ENCODE results near the gene FBXW7.

FBXW7 gene

DNA sequence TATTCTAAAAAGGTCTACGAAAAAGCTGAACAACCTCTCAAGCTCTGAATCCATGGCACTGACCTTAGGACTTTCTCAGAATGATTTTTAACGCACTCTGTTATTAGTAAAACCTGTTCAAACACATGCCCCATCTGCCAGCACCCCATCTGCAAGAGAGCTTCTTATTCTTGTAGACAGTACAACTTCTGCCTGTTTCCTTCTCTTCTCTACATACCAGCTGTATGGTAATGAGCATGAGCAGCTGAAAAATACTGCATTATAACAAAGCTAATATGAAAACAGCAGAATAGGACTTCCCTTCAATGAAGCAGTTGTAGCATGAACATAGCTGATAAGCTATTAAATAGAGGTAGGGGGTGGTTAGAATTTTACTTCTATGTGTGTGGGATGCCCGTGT is 167.9 kb downstream of the FBXW7 start:
- TF ChIP-seq ZFP3 (CRISPR knock-in tag; IDR thresholded peaks at IDR 0.05) (no peak), ARNTL (CRISPR knock-in tag; IDR thresholded peaks at IDR 0.05; ENCODE audit: borderline replicate concordance, low read depth) (no peak), CSDC2 (CRISPR knock-in tag; IDR thresholded peaks at IDR 0.05) (no peak), CSRNP3 (CRISPR knock-in tag; IDR thresholded peaks at IDR 0.05) (no peak), ZNF70 (CRISPR knock-in tag; IDR thresholded peaks at IDR 0.05) (no peak)
- TF ChIP-seq, protein P1, sequence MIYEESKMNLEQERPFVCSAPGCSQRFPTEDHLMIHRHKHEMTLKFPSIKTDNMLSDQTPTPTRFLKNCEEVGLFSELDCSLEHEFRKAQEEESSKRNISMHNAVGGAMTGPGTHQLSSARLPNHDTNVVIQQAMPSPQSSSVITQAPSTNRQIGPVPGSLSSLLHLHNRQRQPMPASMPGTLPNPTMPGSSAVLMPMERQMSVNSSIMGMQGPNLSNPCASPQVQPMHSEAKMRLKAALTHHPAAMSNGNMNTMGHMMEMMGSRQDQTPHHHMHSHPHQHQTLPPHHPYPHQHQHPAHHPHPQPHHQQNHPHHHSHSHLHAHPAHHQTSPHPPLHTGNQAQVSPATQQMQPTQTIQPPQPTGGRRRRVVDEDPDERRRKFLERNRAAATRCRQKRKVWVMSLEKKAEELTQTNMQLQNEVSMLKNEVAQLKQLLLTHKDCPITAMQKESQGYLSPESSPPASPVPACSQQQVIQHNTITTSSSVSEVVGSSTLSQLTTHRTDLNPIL (CRISPR knock-in tag; IDR thresholded peaks at IDR 0.05; ENCODE audit: low read depth) = no peak
- ATAC-seq = no peak

- no peak for ATAC-seq
- TF ChIP-seq BACH2 (CRISPR knock-in tag; IDR thresholded peaks at IDR 0.05; ENCODE audit: borderline replicate concordance) (no peak), TCF4 (CRISPR knock-in tag; IDR thresholded peaks at IDR 0.05; ENCODE audit: borderline replicate concordance) (no peak), CSRNP3 (CRISPR knock-in tag; IDR thresholded peaks at IDR 0.05) (no peak), ZC3H10 (CRISPR knock-in tag; IDR thresholded peaks at IDR 0.05) (no peak), ISL1 (CRISPR knock-in tag; IDR thresholded peaks at IDR 0.05) (no peak), CSDC2 (CRISPR knock-in tag; IDR thresholded peaks at IDR 0.05) (no peak), ARNTL (CRISPR knock-in tag; IDR thresholded peaks at IDR 0.05; ENCODE audit: borderline replicate concordance, low read depth) (no peak), GLIS3 (CRISPR knock-in tag; IDR thresholded peaks at IDR 0.05) (no peak), PPARA (CRISPR knock-in tag; IDR thresholded peaks at IDR 0.05; ENCODE audit: borderline replicate concordance) (no peak)
- TF ChIP-seq, protein P2, sequence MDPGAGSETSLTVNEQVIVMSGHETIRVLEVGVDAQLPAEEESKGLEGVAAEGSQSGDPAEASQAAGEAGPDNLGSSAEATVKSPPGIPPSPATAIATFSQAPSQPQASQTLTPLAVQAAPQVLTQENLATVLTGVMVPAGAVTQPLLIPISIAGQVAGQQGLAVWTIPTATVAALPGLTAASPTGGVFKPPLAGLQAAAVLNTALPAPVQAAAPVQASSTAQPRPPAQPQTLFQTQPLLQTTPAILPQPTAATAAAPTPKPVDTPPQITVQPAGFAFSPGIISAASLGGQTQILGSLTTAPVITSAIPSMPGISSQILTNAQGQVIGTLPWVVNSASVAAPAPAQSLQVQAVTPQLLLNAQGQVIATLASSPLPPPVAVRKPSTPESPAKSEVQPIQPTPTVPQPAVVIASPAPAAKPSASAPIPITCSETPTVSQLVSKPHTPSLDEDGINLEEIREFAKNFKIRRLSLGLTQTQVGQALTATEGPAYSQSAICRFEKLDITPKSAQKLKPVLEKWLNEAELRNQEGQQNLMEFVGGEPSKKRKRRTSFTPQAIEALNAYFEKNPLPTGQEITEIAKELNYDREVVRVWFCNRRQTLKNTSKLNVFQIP (CRISPR knock-in tag; IDR thresholded peaks at IDR 0.05; ENCODE audit: borderline replicate concordance, low read depth) = no peak
These were observed 171.0 kb downstream of the FBXW7 start for GRCh38 chr4:152364883-152365282.

DNA sequence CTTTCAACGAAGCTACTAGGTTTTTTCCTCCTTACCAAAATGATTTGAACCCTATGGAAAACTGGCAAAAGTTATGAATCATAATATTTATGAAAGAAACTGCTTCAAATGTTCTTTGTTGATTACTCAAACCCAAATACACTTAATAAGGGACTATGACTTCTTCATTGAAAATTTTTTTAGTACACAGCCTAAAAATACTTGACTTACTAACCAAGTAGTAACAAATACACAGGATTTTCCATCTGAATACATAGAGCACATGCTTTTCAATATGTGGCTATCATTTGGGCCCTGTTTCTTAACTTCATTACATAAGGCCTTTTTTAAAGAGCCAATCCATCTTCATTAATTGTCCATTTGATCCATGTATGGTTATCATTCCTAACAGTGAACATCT is 171.5 kb downstream of the FBXW7 start:
- no peak for ATAC-seq
- TF ChIP-seq CSDC2 (CRISPR knock-in tag; IDR thresholded peaks at IDR 0.05) = no peak
- no peak for TF ChIP-seq ESRRG (CRISPR knock-in tag; IDR thresholded peaks at IDR 0.05)
- no peak for TF ChIP-seq ZNF565 (CRISPR knock-in tag; conservative IDR thresholded peaks at IDR 0.05; ENCODE audit: low read depth)
- no peak for TF ChIP-seq ZNF70 (CRISPR knock-in tag; IDR thresholded peaks at IDR 0.05)
- TF ChIP-seq TCF4 (CRISPR knock-in tag; IDR thresholded peaks at IDR 0.05; ENCODE audit: borderline replicate concordance) = no peak
- TF ChIP-seq, protein P2 (CRISPR knock-in tag; IDR thresholded peaks at IDR 0.05; ENCODE audit: borderline replicate concordance, low read depth) = no peak
- no peak for TF ChIP-seq OSR1 (CRISPR knock-in tag; IDR thresholded peaks at IDR 0.05)
- TF ChIP-seq CSRNP3 (CRISPR knock-in tag; IDR thresholded peaks at IDR 0.05) = no peak
- no peak for TF ChIP-seq ARNTL (CRISPR knock-in tag; IDR thresholded peaks at IDR 0.05; ENCODE audit: borderline replicate concordance, low read depth)
- no peak for TF ChIP-seq BACH2 (CRISPR knock-in tag; IDR thresholded peaks at IDR 0.05; ENCODE audit: borderline replicate concordance)
- TF ChIP-seq ISL1 (CRISPR knock-in tag; IDR thresholded peaks at IDR 0.05) = no peak
- no peak for TF ChIP-seq SNAI2 (CRISPR knock-in tag; IDR thresholded peaks at IDR 0.05)
- no peak for TF ChIP-seq RARB (CRISPR knock-in tag; IDR thresholded peaks at IDR 0.05)
- no peak for TF ChIP-seq ZNF8 (CRISPR knock-in tag; IDR thresholded peaks at IDR 0.05)
- no peak for TF ChIP-seq TOX (CRISPR knock-in tag; IDR thresholded peaks at IDR 0.05; ENCODE audit: borderline replicate concordance)
- TF ChIP-seq, protein P1 (CRISPR knock-in tag; IDR thresholded peaks at IDR 0.05; ENCODE audit: low read depth) = no peak
- no peak for TF ChIP-seq GLIS3 (CRISPR knock-in tag; IDR thresholded peaks at IDR 0.05)
- TF ChIP-seq, protein P3, sequence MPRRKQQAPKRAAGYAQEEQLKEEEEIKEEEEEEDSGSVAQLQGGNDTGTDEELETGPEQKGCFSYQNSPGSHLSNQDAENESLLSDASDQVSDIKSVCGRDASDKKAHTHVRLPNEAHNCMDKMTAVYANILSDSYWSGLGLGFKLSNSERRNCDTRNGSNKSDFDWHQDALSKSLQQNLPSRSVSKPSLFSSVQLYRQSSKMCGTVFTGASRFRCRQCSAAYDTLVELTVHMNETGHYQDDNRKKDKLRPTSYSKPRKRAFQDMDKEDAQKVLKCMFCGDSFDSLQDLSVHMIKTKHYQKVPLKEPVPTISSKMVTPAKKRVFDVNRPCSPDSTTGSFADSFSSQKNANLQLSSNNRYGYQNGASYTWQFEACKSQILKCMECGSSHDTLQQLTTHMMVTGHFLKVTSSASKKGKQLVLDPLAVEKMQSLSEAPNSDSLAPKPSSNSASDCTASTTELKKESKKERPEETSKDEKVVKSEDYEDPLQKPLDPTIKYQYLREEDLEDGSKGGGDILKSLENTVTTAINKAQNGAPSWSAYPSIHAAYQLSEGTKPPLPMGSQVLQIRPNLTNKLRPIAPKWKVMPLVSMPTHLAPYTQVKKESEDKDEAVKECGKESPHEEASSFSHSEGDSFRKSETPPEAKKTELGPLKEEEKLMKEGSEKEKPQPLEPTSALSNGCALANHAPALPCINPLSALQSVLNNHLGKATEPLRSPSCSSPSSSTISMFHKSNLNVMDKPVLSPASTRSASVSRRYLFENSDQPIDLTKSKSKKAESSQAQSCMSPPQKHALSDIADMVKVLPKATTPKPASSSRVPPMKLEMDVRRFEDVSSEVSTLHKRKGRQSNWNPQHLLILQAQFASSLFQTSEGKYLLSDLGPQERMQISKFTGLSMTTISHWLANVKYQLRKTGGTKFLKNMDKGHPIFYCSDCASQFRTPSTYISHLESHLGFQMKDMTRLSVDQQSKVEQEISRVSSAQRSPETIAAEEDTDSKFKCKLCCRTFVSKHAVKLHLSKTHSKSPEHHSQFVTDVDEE (CRISPR knock-in tag; IDR thresholded peaks at IDR 0.05) = no peak
- TF ChIP-seq ZFP3 (CRISPR knock-in tag; IDR thresholded peaks at IDR 0.05) = no peak
